Ascending aorta (tissue), 2 donors: ENCODE measurements around the gene SLC49A3. TPM values are rescaled to one million over a fixed set of nuclear protein-coding genes. Genes with fewer than 3 reads are reported as not detected.

Experiments used
- DNase-seq, 2 donors: peaks; one replicate each; pipeline ENCODE4 v3.0.0-alpha.2; 2019; ENCODE audit warnings: low spot score in 2 of 2
- H3K27ac ChIP-seq, 2 donors: fragments of 200-600 bp; sonication (generic); one replicate each; pipeline ENCODE4 v1.5.1; 2016 to 2017; ENCODE audit warnings: mild to moderate bottlenecking in 1 of 2
- H3K27me3 ChIP-seq: fragments of 200-600 bp; sonication (generic); one replicate; pipeline ENCODE4 v1.5.1; 2017
- H3K36me3 ChIP-seq, 2 donors: fragments of 200-600 bp; sonication (generic); one replicate each; pipeline ENCODE4 v1.5.1; 2016
- H3K4me1 ChIP-seq, 2 donors: fragments of 200-600 bp; sonication (generic); one replicate each; pipeline ENCODE4 v1.5.1; 2016 to 2017; ENCODE audit warnings: mild to moderate bottlenecking in 1 of 2
- H3K4me3 ChIP-seq, 2 donors: fragments of 200-600 bp; sonication (generic); one replicate each; pipeline ENCODE4 v1.5.1; 2016 to 2017; ENCODE audit warnings: mild to moderate bottlenecking in 1 of 2
- H3K9me3 ChIP-seq, 2 donors: fragments of 200-600 bp; sonication (generic); one replicate each; pipeline ENCODE4 v1.5.1; 2016
- intact Hi-C: fragments of 100-400 bp; cut with DNase I; formaldehyde crosslinking; loops from one replicate; pipeline ENCODE4 v1.15.1; 2023
- total RNA-seq: library from RNA; depleted of rRNA; stranded (reverse); fragments of >200 nt; gene quantifications from one replicate; pipeline ENCODE4 v1.1.0, GENCODE V29; 2016
- TF ChIP-seq, protein P1 (sequence below), 3 experiments: fragments of 200-600 bp in 2 of 3; fragments of 450-650 bp in 1 of 3; sonication (generic) in 2 of 3; IDR thresholded peaks; one replicate each; pipeline ENCODE4 v1.5.1; 2016 to 2019; ENCODE audit warnings: antibody characterized with exemption in 3 of 3, mild to moderate bottlenecking in 1 of 3, moderate library complexity in 1 of 3

SLC49A3 gene
- total RNA-seq, 1 donor from 2014 or later: 17.7 TPM

DNA sequence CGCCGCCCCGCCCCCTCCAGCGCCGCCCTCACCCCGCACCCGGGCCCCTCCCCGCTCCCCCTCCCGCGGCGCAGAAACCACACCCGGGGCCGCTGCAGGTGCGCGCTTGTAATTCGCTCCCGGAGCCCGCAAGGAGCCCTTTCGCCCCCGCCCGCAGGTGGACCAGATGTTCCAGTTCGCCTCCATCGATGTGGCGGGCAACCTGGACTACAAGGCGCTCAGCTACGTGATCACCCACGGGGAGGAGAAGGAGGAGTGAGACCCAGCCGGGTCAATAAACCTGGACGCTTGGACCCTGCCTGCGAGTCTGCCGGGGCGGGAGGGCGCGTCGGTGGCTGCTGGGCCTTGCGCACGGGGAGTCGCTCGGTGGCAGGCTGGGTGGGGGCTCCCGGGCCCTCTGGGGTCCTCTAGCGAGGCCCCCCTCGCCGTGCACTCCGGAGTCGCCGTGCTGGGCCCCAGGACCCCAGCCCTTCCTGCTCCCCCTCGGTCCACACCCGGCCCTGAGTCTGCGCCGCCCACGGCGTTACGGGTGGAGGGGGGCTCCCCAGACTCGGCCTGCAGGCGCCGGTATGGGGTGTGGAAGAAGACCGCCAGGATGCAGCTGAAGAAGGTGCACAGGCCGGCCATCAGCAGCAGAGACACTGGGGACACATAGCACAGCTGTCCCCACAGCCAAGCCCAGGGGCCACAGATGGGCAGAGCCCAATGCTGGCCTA, 7.1 kb downstream of the SLC49A3 start:
- no peak for DNase-seq
- Histone ChIP-seq H3K4me1 (peaks cover 8 to 10% of the 10 kb centered on the region in 2 donors), H3K27ac (no peak overlapping the region), H3K36me3 (no peaks in the 10 kb centered on the region), H3K4me3 (no peak overlapping the region), H3K9me3 (no peaks in the 10 kb centered on the region), H3K27me3 (peaks cover 10% of the 10 kb centered on the region)
- TF ChIP-seq, protein P1, sequence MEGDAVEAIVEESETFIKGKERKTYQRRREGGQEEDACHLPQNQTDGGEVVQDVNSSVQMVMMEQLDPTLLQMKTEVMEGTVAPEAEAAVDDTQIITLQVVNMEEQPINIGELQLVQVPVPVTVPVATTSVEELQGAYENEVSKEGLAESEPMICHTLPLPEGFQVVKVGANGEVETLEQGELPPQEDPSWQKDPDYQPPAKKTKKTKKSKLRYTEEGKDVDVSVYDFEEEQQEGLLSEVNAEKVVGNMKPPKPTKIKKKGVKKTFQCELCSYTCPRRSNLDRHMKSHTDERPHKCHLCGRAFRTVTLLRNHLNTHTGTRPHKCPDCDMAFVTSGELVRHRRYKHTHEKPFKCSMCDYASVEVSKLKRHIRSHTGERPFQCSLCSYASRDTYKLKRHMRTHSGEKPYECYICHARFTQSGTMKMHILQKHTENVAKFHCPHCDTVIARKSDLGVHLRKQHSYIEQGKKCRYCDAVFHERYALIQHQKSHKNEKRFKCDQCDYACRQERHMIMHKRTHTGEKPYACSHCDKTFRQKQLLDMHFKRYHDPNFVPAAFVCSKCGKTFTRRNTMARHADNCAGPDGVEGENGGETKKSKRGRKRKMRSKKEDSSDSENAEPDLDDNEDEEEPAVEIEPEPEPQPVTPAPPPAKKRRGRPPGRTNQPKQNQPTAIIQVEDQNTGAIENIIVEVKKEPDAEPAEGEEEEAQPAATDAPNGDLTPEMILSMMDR (IDR thresholded peaks at IDR 0.05): no peak
- intact Hi-C loops: no loop called here

DNA sequence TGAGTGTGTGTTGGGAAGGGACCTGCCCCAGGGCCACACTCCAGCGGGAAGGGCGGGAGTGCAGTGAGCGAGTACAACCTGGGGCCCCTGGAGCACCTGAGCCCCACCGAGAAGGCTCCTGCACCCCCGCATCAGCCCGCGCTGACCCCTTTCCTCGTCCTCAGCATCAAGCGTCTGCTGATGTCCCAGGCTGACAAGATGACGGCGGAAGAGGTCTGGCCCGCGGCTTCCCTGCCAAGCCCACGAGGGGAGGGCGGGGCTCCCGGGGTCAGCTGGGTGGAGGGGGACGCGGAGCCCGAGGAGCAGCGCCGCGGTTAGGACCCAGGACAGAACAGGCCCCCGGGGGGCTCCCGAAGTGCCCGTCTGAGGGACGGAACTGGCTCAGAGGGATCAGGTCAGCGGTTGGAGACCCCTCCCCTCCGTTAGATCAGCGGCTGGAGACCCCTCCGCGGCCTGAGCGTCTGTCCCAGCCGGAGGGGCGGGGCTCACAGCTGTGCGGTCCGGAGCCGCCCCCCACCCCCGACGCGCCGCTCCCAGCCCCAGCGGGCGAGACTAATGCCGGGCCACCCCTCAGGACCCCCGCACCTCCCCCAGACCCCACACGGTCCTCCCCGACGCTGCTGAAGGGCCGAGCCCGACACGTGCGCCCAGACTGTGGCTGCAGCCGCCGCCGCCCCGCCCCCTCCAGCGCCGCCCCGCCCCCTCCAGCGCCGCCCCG, 7.9 kb downstream of the SLC49A3 start:
- intact Hi-C loops: no loop called here
- peaks cover 10% of the 10 kb centered on the region for H3K27me3 ChIP-seq
- DNase-seq: no peak
- H3K27ac ChIP-seq: no peak overlapping the region
- peaks cover 8 to 10% of the 10 kb centered on the region in 2 donors for H3K4me1 ChIP-seq
- no peaks in the 10 kb centered on the region for H3K9me3 ChIP-seq
- H3K36me3 ChIP-seq: no peaks in the 10 kb centered on the region
- H3K4me3 ChIP-seq: peak overlapping the region; percentile 63 to 68
- TF ChIP-seq, protein P1 (IDR thresholded peaks at IDR 0.05): no peak

DNA sequence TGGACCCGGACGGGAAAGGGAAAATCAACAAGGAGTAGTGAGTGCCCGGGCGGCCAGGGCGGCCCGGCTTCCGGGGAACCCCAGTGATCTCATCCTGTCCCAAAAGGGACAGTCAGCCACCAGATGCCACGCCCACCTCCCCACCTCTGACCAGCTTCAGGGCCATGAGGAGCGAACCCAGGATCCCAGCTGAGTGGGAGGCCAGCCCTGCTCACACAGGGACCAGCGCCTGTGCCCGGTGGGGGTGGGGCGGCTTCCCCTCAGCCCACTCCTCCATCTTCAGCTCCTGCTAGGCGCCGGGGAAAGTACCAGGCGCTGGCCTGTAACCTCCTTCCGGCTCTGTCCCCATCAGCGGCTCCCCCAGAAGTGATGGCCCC, 8.4 kb downstream of the SLC49A3 start:
- no peak for DNase-seq
- TF ChIP-seq, protein P1 (IDR thresholded peaks at IDR 0.05): no peak
- Histone ChIP-seq H3K27me3 (peaks cover 10% of the 10 kb centered on the region), H3K36me3 (no peaks in the 10 kb centered on the region), H3K4me1 (peaks cover 8 to 11% of the 10 kb centered on the region in 2 donors), H3K9me3 (no peaks in the 10 kb centered on the region), H3K27ac (no peak overlapping the region), H3K4me3 (peak overlapping the region; percentile 63 to 68)
- intact Hi-C loops: no loop called here

DNA sequence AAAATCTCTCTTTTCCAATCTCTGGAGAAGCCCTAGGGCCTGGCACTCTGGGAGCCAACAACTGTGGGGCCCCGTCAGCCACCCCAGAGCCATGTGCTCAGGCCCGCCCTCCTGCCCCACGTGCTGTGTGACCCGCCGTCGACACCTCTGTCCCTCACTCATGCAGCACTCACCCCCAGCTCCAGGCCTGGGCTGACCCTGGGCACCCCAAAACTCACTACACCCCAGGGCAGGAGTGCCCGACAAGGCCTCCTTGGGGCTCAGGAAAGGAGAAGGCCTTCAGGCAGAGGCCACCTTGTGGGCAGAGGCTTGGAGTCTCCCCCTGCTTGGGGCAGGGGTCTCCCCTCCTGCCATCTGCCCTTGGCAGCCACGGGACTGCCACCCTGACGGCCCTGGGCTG, 8.9 kb downstream of the SLC49A3 start:
- H3K4me3 ChIP-seq: no peak overlapping the region
- peaks cover 11 to 16% of the 10 kb centered on the region in 2 donors for H3K4me1 ChIP-seq
- DNase-seq: no peak
- no peaks in the 10 kb centered on the region for H3K9me3 ChIP-seq
- TF ChIP-seq, protein P1 (IDR thresholded peaks at IDR 0.05): no peak
- H3K27ac ChIP-seq: no peak overlapping the region
- peaks cover 10% of the 10 kb centered on the region for H3K27me3 ChIP-seq
- intact Hi-C loops: no loop called here
- H3K36me3 ChIP-seq: no peaks in the 10 kb centered on the region

DNA sequence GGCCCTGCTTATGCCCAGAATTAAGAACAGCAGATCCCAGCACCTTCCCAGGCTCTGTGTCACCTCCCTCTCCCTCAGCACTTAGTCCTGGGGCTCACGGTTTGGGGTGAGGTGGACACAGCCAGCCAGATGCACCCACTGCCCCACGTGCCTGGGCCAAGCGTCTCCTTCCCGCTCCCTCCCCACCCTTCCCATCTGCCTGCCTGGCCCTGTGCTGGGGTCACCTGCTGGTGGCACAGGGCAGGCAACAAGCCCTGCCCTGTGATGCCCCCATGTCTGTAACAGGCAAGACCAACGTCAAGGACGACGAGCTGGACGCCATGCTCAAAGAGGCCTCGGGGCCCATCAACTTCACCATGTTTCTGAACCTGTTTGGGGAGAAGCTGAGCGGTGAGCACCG, 9.3 kb downstream of the SLC49A3 start:
- TF ChIP-seq, protein P1 (IDR thresholded peaks at IDR 0.05): no peak
- intact Hi-C loops: loop anchor here (10.0 kb wide), 1 partner anchor 1035 kb away; the partner anchor contains the start of gene SLBP
- H3K27ac ChIP-seq: no peak overlapping the region
- DNase-seq: no peak
- H3K4me3 ChIP-seq: no peak overlapping the region
- peaks cover 12 to 18% of the 10 kb centered on the region in 2 donors for H3K4me1 ChIP-seq
- H3K9me3 ChIP-seq: no peaks in the 10 kb centered on the region
- H3K36me3 ChIP-seq: no peaks in the 10 kb centered on the region
- peaks cover 10% of the 10 kb centered on the region for H3K27me3 ChIP-seq
